Measurements from ENCODE around the gene TAF8.

- TF ChIP-seq, protein P1, sequence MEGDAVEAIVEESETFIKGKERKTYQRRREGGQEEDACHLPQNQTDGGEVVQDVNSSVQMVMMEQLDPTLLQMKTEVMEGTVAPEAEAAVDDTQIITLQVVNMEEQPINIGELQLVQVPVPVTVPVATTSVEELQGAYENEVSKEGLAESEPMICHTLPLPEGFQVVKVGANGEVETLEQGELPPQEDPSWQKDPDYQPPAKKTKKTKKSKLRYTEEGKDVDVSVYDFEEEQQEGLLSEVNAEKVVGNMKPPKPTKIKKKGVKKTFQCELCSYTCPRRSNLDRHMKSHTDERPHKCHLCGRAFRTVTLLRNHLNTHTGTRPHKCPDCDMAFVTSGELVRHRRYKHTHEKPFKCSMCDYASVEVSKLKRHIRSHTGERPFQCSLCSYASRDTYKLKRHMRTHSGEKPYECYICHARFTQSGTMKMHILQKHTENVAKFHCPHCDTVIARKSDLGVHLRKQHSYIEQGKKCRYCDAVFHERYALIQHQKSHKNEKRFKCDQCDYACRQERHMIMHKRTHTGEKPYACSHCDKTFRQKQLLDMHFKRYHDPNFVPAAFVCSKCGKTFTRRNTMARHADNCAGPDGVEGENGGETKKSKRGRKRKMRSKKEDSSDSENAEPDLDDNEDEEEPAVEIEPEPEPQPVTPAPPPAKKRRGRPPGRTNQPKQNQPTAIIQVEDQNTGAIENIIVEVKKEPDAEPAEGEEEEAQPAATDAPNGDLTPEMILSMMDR (conservative IDR thresholded peaks at IDR 0.05; ENCODE audit: low read depth, low read length), result no peak
- no peak for TF ChIP-seq EZH2 (IDR thresholded peaks at IDR 0.05; ENCODE audit: borderline replicate concordance, low read depth, low read length, poor library complexity, severe bottlenecking)
Measured at GRCh38 chr6:42117843-42118161, 67.5 kb downstream of the TAF8 start.
